Stimulated activated memory B cell treated with anti-CD40 and anti-IgM and Interleukin-4, amounts not matched to agents 10 μg/mL and 1 μg/mL and 100 μg/mL, for 72 hours (primary cell): ENCODE data around the gene SIGLEC8.

Experiments
- ATAC-seq: fragments of 150-1000 bp; cut with Tn5 transposase; 2 replicates; pipeline ENCODE4 v1.10.0; 2021
- H3K27ac Mint-ChIP-seq: one replicate; pipeline ENCODE4 v1.8.0; 2022; ENCODE audit warnings: mild to moderate bottlenecking, mixed read lengths
- H3K27me3 Mint-ChIP-seq: one replicate; pipeline ENCODE4 v1.8.0; 2022; ENCODE audit warnings: mixed read lengths
- H3K36me3 Mint-ChIP-seq: one replicate; pipeline ENCODE4 v1.8.0; 2022; ENCODE audit warnings: mixed read lengths
- H3K4me1 Mint-ChIP-seq: one replicate; pipeline ENCODE4 v1.8.0; 2022; ENCODE audit warnings: mixed read lengths
- H3K4me3 Mint-ChIP-seq: one replicate; pipeline ENCODE4 v1.8.0; 2022; ENCODE audit warnings: mild to moderate bottlenecking, moderate library complexity, mixed read lengths
- H3K9me3 Mint-ChIP-seq: one replicate; pipeline ENCODE4 v1.8.0; 2022; ENCODE audit warnings: mixed read lengths

Gene SIGLEC8

DNA sequence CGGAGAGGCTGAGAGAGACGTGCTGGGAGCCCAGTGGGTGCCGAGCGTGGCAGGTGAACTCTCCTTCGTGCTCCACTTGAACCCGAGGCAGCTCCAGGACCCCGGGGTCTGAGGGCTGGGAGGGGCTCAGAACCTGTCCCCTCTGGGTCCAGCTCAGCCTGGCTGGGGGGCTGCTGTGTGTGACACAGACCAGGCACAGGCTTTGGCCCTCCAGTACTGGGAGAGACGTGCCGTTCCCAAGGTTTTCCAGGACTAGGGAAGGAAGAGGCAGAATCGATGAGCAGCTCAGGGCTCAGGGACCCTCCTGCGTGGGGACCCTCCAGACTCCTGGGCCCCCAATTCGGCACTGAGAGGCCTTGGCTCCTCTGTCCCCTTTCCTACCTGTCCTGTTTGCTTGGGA, 43.1 kb downstream of the SIGLEC8 start:
- no peak overlapping the region for H3K4me3 Mint-ChIP-seq

GRCh38 chr19:51410950-51411748, 47.1 kb downstream of the SIGLEC8 start:
- no peaks in the 10 kb centered on the region for H3K27me3 Mint-ChIP-seq
- no peak for ATAC-seq
- no peak overlapping the region for H3K4me3 Mint-ChIP-seq
- H3K27ac Mint-ChIP-seq: no peak overlapping the region
- H3K36me3 Mint-ChIP-seq: peaks cover 45% of the 10 kb centered on the region
- H3K9me3 Mint-ChIP-seq: no peaks in the 10 kb centered on the region
- peaks cover 50% of the 10 kb centered on the region for H3K4me1 Mint-ChIP-seq

More for the DNA sequence above, 43.1 kb downstream of the SIGLEC8 start:
- no peak for ATAC-seq
- Mint-ChIP-seq H3K4me1 (peaks cover 61% of the 10 kb centered on the region), H3K27ac (peak overlapping the region; percentile 71), H3K36me3 (peaks cover 52% of the 10 kb centered on the region), H3K27me3 (no peaks in the 10 kb centered on the region), H3K9me3 (no peaks in the 10 kb centered on the region)

GRCh38 chr19:51407511-51408131, 50.6 kb downstream of the SIGLEC8 start:
- no peak overlapping the region for H3K4me3 Mint-ChIP-seq
- ATAC-seq: peak; percentile 76
- H3K27ac Mint-ChIP-seq: no peak overlapping the region
- H3K9me3 Mint-ChIP-seq: no peaks in the 10 kb centered on the region
- H3K27me3 Mint-ChIP-seq: no peaks in the 10 kb centered on the region
- peaks cover 21% of the 10 kb centered on the region for H3K4me1 Mint-ChIP-seq
- H3K36me3 Mint-ChIP-seq: peaks cover 18% of the 10 kb centered on the region

DNA sequence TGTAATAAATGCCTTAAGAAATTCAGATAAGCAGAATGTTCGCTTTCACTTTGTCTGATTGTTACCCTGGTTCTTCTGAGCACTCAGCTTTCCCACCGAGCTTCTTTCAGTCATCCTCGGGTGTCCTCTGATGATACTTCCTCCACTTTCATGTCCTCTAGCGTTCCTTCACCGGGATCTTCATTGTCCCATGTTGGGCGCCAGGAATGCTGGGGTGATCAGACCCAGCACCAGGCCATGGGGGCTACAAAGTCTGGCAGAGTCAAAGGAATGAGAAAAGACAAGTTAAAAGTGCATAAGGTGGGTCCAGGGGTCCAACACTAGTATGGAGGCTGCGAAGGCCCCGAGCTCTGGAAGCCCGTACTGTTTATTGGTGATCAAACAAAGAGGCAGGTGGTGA, 56.1 kb downstream of the SIGLEC8 start:
- H3K27ac Mint-ChIP-seq: no peak overlapping the region
- no peak overlapping the region for H3K4me3 Mint-ChIP-seq
- H3K9me3 Mint-ChIP-seq: peaks cover 7% of the 10 kb centered on the region
- H3K36me3 Mint-ChIP-seq: peaks cover 10% of the 10 kb centered on the region
- H3K27me3 Mint-ChIP-seq: no peaks in the 10 kb centered on the region
- H3K4me1 Mint-ChIP-seq: peaks cover 5% of the 10 kb centered on the region
- no peak for ATAC-seq
